ENCODE data around the gene FHOD3. TPM values are rescaled to one million over a fixed set of nuclear protein-coding genes. Genes with fewer than 3 reads are reported as not detected.

FHOD3 gene
- total and polyA plus RNA-seq, 2 of the 8 experiments (the other 6 are each of a cell fraction or from before 2014, with no cell fraction given), result 9.7 to 10.5 TPM

- H3K4me2 ChIP-seq (ENCODE audit: insufficient read depth in 1 of 2, low read depth in 2 of 2, low read length in 2 of 2), result no peak overlapping the region
- CTCF ChIA-PET (ENCODE audit: partially characterized antibody), result interaction anchor here (0.9 kb wide), 1 partner anchor 13 kb away, joined by 3 read pairs; no protein-coding TSS in a partner anchor
- no peak overlapping the region for H4K8ac ChIP-seq (ENCODE audit: extremely low read depth, insufficient read depth, low read length)
- H2BK20ac ChIP-seq (ENCODE audit: low read length), result no peak overlapping the region
- H3K56ac ChIP-seq (replicated peaks; ENCODE audit: insufficient read length, low read depth, low read length), result no peak overlapping the region
- no peak overlapping the region for H3K23ac ChIP-seq (ENCODE audit: insufficient read length)
- no peak overlapping the region for H2BK15ac ChIP-seq (ENCODE audit: low read length)
- H3K4ac ChIP-seq (replicated peaks; ENCODE audit: insufficient read length, low read depth, low read length), result no peak overlapping the region
- H4K91ac ChIP-seq (replicated peaks; ENCODE audit: insufficient read length, low read length), result no peak overlapping the region
- peaks cover 2% of the 10 kb centered on the region; the same call in 1 of the 2 replicates for H3K79me1 ChIP-seq (ENCODE audit: low read depth, low read length)
- DNase-seq (ENCODE audit: low read depth in 1 of 2, low spot score in 2 of 2), result no peak
- H3K27me3 ChIP-seq (replicated peaks in 1 of 4; ENCODE audit: control insufficient read depth in 3 of 4, extremely low read depth in 1 of 4, insufficient read depth in 3 of 4, low read length in 3 of 4), result no peaks in the 10 kb centered on the region
- no peak overlapping the region for H4K5ac ChIP-seq (ENCODE audit: insufficient read length, low read depth, low read length)
- no peak overlapping the region for H2BK120ac ChIP-seq (replicated peaks; ENCODE audit: low read depth, low read length)
- H3K36me3 ChIP-seq (ENCODE audit: control insufficient read depth in 2 of 4, insufficient read depth in 4 of 4, low read length in 3 of 4), result peaks cover 0 to 3% (median 2%) of the 10 kb centered on the region in 4 experiments; a peak in 4 of 8 replicates
- no peak overlapping the region for H3K9ac ChIP-seq (replicated peaks in 1 of 4; ENCODE audit: extremely low read depth in 1 of 4, low read depth in 3 of 4, low read length in 3 of 4)
- no peaks in the 10 kb centered on the region for H3K9me3 ChIP-seq (ENCODE audit: insufficient read depth in 2 of 2, low read depth in 1 of 2, low read length in 1 of 2)
- H3K18ac ChIP-seq (ENCODE audit: extremely low read depth, low read length), result no peak overlapping the region
- H3K4me1 ChIP-seq (replicated peaks in 1 of 4; ENCODE audit: control insufficient read depth in 3 of 4, insufficient read depth in 4 of 4, low read length in 3 of 4), result peaks cover 0 to 5% (median 2%) of the 10 kb centered on the region in 4 experiments; a peak in 1 of 7 replicates
- H3K4me3 ChIP-seq (ENCODE audit: extremely low read depth in 1 of 4, insufficient read depth in 2 of 4, low read depth in 3 of 4, low read length in 4 of 4), result no peak overlapping the region
- H2BK5ac ChIP-seq (ENCODE audit: low read depth, low read length), result no peak overlapping the region
- no peak overlapping the region for H2BK12ac ChIP-seq (ENCODE audit: low read depth, low read length)
- POLR2A ChIA-PET (ENCODE audit: partially characterized antibody), result no interaction called here
- no peak overlapping the region for H2AFZ ChIP-seq (ENCODE audit: low read length)
- H3K23me2 ChIP-seq (ENCODE audit: low read depth, low read length), result peaks cover 7% of the 10 kb centered on the region
- no peak for FAIRE-seq
- no peak overlapping the region for H3K27ac ChIP-seq (ENCODE audit: low read depth, low read length)
- no peaks in the 10 kb centered on the region for H4K20me1 ChIP-seq (replicated peaks in 1 of 2; ENCODE audit: control insufficient read depth in 1 of 2, insufficient read depth in 2 of 2, low read length in 2 of 2)
- TF ChIP-seq E2F6 (IDR thresholded peaks at IDR 0.05), result no peak
- no peak for TF ChIP-seq USF2 (IDR thresholded peaks at IDR 0.05; ENCODE audit: low read length)
- TF ChIP-seq CTCF (IDR thresholded peaks at IDR 0.05; ENCODE audit: control extremely low read depth in 1 of 3, insufficient read depth in 1 of 3, low read depth in 1 of 3, low read length in 3 of 3), result no peak
- TF ChIP-seq CHD2 (IDR thresholded peaks at IDR 0.05; ENCODE audit: low read length), result no peak
- no peak for TF ChIP-seq EP300 (IDR thresholded peaks at IDR 0.05; ENCODE audit: borderline replicate concordance in 1 of 2, low read depth in 2 of 2, low read length in 2 of 2)
- no peak for TF ChIP-seq KDM1A (IDR thresholded peaks at IDR 0.05; ENCODE audit: borderline replicate concordance, low read length)
- H3K79me2 ChIP-seq (ENCODE audit: control insufficient read depth in 1 of 2, insufficient read depth in 2 of 2, low read length in 2 of 2), result peaks cover 0 to 12% of the 10 kb centered on the region in 2 experiments; a peak in 3 of 4 replicates
- H3K14ac ChIP-seq (ENCODE audit: insufficient read length), result no peak overlapping the region
- no peak overlapping the region for H2AK5ac ChIP-seq (ENCODE audit: low read depth, low read length)
Observed at GRCh38 chr18:36825526-36825925, 528.0 kb downstream of the FHOD3 start.
